HG03558 (cell line): ENCODE data around the gene RRP12.
"Not testable (repeated sequence)": the region's sequence is repeated elsewhere in the genome, so short reads cannot be mapped to it uniquely, and the experiment has no call there.

Source experiments
- ATAC-seq: cut with Tn5 transposase; IDR thresholded peaks from one replicate; pipeline ENCODE4 v1.9.1; 2021; ENCODE audit warnings: moderate number of reproducible peaks; ENCODE audit not compliant: unreplicated experiment; ENCODE audit errors: extremely low read depth

Gene RRP12

GRCh38 chr10:97407211-97407951, 6.2 kb upstream of the RRP12 start:
- ATAC-seq = peak; percentile 69

- not testable (repeated sequence) for ATAC-seq
These were observed 5.3 kb upstream of the RRP12 start for GRCh38 chr10:97406483-97406882.

DNA sequence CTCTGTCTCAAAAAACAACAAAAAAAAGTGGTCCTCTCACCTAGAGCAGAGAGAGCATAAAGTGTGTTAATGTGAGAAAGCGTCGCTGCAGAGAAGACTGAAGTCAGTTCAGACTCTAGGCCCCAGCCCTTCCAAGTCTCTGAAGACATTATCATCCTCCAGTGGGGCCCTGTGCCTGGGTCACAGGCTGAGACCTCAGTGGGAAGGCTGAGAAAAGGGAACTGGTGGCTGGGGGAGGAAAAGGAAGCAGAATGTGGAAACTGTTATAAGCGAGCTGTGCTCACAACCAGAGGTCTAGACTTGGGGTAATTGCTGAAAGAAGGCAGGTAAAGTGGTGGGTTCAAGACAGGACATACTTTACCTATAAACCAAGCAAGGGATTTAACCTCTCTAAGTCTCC, 4.9 kb upstream of the RRP12 start:
- ATAC-seq = no peak

DNA sequence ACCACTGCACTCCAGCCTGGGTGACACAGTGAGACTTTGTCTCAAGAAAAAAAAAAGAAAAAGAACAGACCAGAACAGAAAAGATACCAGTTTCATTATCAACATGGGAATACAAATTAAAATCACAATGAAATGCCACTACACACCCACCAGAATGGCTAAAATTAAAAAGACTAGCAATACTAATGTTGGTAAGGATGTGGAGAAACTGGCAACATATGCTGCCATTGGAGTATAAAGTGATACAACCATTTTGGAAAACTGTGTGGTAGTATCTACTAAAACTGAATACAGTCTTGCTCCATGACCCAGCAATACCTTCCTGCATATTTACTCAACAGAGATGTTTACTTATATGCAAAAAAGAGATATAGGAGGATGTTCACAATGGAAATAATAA, 2.9 kb upstream of the RRP12 start:
- no peak for ATAC-seq

DNA sequence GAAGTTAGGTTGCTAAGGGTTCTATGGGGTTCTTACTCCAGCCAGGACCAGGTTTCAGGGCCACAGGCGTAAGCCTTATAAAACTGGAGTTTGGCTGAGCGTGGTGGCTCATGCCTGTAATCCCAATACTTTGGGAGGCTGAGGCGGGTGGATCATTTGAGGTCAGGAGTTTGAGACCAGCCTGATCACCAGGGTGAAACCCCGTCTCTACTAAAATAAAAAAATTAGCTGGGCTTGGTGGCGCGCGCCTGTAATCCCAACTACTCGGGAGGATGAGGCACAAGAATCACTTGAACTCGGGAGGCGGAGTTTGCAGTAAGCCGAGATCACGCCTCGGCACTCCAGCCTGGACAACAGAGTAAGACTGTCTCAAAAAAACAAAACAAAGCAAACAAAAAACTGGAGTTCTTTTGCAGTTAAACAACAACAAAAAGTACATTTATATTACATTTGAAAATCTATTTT, 347 bp upstream of the RRP12 start:
- no peak for ATAC-seq

- ATAC-seq = no peak
These were observed 1.1 kb downstream of the RRP12 start for GRCh38 chr10:97399843-97400545.

DNA sequence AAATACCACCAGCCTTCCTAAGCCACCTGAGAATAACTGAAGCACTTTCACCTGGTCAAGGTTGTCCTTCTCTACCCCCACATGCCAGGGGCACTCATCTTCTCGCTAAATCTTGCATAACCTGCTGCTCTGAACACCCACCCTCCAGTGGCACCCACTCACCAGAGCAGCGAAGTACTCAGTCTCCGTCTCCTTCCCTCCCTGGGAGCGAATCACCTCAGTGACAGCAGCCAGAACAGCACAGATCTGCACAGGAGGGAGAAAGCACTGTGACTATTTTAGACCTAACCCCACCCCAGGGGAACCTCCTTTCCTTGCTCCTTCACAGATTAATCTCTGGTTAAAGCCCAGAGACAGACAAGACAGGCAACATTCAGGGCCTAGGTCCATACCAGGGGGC, 5.1 kb downstream of the RRP12 start:
- no peak for ATAC-seq

GRCh38 chr10:97393034-97393573, 8.0 kb downstream of the RRP12 start:
- ATAC-seq = no peak

DNA sequence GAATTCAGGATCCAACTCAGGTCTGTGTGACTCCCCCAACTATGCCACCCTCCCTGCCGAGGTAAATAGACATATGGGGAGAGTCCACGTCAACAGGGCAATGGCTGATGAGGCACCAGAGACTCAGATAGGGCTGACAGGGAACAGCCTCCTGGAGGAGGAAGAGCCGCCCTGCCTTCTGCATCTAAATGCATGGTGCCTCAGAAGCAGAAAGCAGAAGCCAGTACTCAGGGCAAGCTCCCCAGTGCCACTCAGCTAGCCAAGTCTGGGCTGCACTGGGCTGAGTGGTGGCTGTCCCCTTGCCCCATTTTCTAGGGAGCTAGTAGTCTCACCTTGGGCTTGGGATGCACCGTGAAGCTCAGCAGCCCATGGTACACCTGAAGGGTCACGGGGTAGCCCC, 11.0 kb downstream of the RRP12 start:
- no peak for ATAC-seq

GRCh38 chr10:97388152-97388551, 13.0 kb downstream of the RRP12 start:
- ATAC-seq = no peak

DNA sequence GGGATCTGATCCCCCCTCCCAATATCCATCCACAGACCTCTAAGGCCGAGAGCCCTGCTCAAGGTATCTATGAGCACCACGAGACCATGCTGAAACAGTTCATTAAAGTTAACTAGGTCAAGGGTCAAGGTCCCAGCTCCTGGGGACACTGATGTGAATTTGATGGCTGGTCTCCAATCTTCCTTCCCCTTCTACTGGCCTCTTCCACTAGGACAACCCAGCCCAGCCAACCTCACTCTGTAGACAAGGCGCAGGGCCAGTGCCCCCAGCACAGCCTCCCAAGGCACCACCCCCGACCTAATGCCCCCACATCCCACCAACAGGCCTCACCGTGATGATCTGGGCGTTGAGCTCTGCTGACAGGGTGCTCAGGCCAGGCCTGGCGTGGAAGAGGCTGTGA, 15.6 kb downstream of the RRP12 start:
- no peak for ATAC-seq

DNA sequence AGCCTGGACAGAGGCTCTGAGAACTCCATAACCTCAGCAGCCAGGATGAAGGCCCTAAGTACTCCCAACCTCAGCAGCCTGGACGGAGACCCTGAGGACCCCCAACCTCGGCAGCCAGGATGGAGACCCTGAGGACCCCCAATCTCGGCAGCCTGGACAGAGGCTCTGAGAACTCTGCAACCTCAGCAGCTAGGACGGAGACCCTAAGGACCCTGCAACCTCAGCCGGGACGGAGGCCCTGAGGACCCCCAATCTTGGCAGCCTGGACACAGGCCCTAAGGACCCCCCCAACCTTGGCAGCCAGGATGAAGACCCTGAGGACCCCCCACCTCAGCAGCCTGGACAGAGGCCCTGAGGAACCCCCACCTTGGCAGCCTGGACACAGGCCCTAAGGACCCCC, 16.5 kb downstream of the RRP12 start:
- ATAC-seq = no peak

DNA sequence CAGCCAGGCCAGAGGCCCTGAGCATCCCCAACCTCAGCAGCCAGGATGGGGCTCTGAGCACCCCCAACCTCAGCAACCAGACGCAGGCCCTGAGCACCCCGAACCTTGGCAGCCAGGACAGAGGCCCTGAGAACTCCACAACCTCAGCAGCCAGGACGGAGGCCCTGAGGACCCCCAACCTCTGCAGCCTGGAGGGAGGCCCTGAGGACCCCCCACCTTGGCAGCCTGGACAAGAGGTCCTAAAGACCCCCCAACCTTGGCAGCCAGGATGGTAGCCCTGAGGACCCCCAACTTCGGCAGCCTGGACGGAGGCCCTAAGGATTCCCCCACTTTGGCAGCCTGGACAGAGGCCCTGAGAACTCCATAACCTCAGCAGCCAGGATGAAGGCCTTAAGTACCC, 17.0 kb downstream of the RRP12 start:
- ATAC-seq = no peak

DNA sequence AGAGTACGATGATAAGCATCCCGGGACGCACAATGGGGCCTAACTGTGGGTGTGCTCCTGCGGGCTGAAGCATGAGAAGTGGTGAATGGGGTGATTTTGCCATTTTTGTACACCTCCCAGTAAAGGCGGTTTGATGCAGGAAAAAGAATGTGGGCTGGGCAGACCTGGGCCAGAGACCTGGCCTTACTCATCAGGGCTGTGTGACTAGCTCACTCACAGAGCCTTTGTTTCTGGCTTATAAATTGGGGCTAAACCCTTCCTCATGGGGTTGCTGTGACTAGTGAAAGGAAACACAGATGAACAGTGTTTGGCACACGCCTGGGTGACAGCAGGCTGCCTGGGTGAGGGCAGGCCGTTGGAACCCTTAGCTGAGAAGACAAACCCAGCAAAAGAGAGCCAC, 18.0 kb downstream of the RRP12 start:
- no peak for ATAC-seq

DNA sequence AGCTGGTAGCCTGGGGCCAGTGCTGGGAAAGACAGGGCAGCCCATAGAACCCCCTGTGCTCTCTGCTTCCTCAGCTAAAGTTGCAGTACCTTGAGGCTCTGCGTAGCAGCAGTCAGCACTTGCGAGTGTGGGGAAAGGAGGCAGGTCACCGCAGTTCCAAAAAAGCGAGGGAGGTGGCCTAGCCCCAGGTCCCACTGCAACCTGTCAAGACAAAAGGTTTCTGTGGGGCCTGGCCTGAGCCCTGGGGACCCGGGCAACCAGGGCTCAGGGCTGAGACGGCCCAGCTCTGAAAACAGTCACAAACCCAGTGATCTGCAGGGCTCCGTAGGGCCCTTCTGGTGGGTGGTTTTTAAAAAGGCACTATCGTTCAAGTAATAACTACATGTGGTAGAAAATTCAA, 19.5 kb downstream of the RRP12 start:
- ATAC-seq = no peak

GRCh38 chr10:97380516-97380915, 20.6 kb downstream of the RRP12 start:
- ATAC-seq = no peak

DNA sequence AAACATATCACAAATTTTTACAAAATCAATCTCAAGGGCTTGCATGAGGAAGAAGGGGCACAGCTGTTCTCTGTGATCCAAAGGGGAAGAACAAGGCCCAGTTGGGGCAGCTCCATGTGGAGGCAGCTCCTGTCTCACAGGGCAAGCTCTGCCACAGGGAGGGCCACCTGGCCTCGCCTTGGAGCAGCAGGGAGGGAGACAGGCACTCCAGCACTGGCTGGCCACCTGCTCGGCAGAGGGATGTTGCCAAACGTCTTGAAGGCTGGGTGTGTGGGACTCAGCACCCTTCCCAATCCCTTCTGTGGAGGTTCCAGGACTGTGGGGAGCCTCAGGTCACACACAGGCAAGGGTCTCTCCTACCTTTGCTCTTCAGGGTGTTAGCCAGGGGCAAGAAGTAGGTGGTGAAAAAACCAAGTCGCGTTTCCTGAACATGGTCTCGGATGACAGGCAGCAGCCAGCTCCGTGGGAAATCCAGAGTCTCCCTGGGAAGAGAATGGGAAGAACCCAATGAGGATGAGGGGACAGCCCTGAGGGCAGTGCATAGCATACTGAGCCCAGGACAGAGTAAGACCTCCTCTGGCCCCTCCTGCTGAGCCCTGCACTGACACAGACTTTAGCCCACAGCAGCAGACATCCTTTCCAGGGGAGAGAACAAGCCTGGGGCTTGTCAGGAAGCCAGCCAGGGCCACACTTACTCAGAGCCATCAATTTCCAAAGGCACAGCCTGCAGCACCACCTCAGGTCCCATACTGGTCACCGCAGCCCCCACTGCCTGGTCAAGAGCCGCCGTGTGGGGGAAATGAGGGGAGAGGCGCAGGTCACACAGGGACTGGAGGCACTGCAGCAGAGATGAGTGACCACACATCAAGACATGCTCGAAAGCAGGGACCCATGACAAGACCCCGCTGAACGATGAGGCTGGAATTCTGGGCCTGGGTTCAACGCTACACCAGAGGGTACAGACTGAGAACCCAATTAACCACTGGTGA, 21.9 kb downstream of the RRP12 start:
- ATAC-seq = no peak

GRCh38 chr10:97376413-97376812, 24.7 kb downstream of the RRP12 start:
- ATAC-seq = no peak

DNA sequence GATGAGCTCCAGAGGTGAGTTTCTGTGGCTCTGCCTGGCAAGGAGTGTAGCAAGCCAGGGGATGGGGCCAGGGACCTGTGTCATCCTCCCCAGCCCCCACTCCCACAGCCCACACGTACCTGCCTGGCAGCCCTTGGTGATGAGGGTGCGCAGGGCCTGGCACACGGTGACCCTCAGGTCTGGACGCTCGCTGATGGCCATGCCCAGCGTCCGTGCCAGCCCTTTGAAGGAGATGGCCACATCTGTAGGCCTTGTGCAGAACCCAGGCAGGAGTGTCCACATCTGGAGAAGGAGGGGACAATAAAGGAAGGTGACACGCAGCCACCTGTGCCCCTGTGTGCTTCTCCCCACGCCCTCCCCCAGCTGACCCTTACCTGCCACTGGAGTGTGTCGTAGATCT, 27.7 kb downstream of the RRP12 start:
- ATAC-seq = no peak

DNA sequence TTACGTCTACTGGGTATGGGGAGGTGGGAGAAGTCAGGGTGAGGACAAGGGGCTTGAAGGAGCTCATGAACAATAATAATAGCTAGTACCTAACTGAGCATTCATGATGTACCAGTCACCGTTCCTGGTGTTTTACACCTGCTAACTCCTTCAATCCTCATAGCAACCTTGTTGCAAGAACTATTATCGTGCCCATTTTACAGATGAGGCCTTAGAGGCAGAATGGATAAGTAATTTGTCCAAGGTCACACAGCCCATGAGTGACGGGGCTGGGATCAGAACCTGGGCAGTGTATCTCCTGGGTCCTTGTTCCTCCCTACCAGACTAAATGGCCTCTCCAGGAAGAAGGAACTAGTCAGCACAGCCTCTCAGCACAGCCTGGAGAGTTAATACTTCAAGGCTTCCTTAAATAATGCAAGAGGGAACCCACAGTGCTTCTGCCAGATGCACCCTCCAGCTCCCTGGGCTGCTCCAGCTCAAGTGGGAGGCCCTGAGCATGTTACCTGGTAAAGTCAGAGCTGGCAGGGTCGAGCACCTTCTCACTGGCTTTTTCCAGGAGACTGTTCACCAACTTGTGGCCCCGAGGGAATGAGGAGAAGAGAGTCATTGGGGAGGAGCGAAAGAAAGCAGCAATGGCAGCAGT, 28.8 kb downstream of the RRP12 start:
- no peak for ATAC-seq
